Measurements from ENCODE around the gene CEP350. TPM values are rescaled to one million over a fixed set of nuclear protein-coding genes. Genes with fewer than 3 reads are reported as not detected.

Gene CEP350
- total and polyA plus RNA-seq, 2 donors (not counting 1 experiment from before 2014, with no cell fraction given) = 19.0 to 101 TPM

GRCh38 chr1:180152588-180152987 is 198.0 kb downstream of the CEP350 start:
- no peaks in the 10 kb centered on the region for H3K9me3 ChIP-seq (ENCODE audit: control insufficient read depth, insufficient read depth, low read depth, low read length)
- no peak overlapping the region for H3K9ac ChIP-seq (ENCODE audit: insufficient read depth, low read length)
- no peaks in the 10 kb centered on the region for H3K36me3 ChIP-seq (ENCODE audit: control insufficient read depth, insufficient read depth, low read length)
- H3K4me3 ChIP-seq (replicated peaks in 1 of 4; ENCODE audit: control extremely low read depth in 1 of 4, insufficient read depth in 1 of 4, low read depth in 3 of 4, low read length in 4 of 4) = no peak overlapping the region
- H3K4me2 ChIP-seq (ENCODE audit: extremely low read depth, insufficient read depth, low read length) = no peak overlapping the region
- peaks cover 28% of the 10 kb centered on the region for H3K79me2 ChIP-seq (ENCODE audit: control insufficient read depth, insufficient read depth, low read length)
- no peak for TF ChIP-seq CTCF (conservative IDR thresholded peaks at IDR 0.05 in 1 of 2, IDR thresholded peaks at IDR 0.05 in 1 of 2; ENCODE audit: low read depth in 1 of 2, low read length in 2 of 2)
- no peak for TF ChIP-seq EZH2 (IDR thresholded peaks at IDR 0.05; ENCODE audit: low read length, missing control alignments)
- no peak overlapping the region for H2AFZ ChIP-seq (ENCODE audit: low read length)
- no peak for DNase-seq (ENCODE audit: low read depth in 2 of 2)
- no peak overlapping the region for H3K27ac ChIP-seq (ENCODE audit: insufficient read depth, low read length)
- peaks cover 23% of the 10 kb centered on the region for H3K4me1 ChIP-seq (ENCODE audit: control insufficient read depth, extremely low read depth, insufficient read depth, low read length)
- no peaks in the 10 kb centered on the region for H4K20me1 ChIP-seq (ENCODE audit: control insufficient read depth, extremely low read depth, insufficient read depth, low read length)
- no peaks in the 10 kb centered on the region for H3K27me3 ChIP-seq (ENCODE audit: control insufficient read depth, insufficient read depth, low read length)

GRCh38 chr1:180153032-180153431 is 198.4 kb downstream of the CEP350 start:
- H3K9ac ChIP-seq (ENCODE audit: insufficient read depth, low read length) = no peak overlapping the region
- peaks cover 32% of the 10 kb centered on the region for H3K79me2 ChIP-seq (ENCODE audit: control insufficient read depth, insufficient read depth, low read length)
- H3K27me3 ChIP-seq (ENCODE audit: control insufficient read depth, insufficient read depth, low read length) = no peaks in the 10 kb centered on the region
- H3K4me3 ChIP-seq (replicated peaks in 1 of 4; ENCODE audit: control extremely low read depth in 1 of 4, insufficient read depth in 1 of 4, low read depth in 3 of 4, low read length in 4 of 4) = no peak overlapping the region
- no peaks in the 10 kb centered on the region for H4K20me1 ChIP-seq (ENCODE audit: control insufficient read depth, extremely low read depth, insufficient read depth, low read length)
- peaks cover 26% of the 10 kb centered on the region for H3K4me1 ChIP-seq (ENCODE audit: control insufficient read depth, extremely low read depth, insufficient read depth, low read length)
- no peak for DNase-seq (ENCODE audit: low read depth in 2 of 2)
- H2AFZ ChIP-seq (ENCODE audit: low read length) = no peak overlapping the region
- H3K36me3 ChIP-seq (ENCODE audit: control insufficient read depth, insufficient read depth, low read length) = no peaks in the 10 kb centered on the region
- no peak for TF ChIP-seq EZH2 (IDR thresholded peaks at IDR 0.05; ENCODE audit: low read length, missing control alignments)
- TF ChIP-seq CTCF (conservative IDR thresholded peaks at IDR 0.05 in 1 of 2, IDR thresholded peaks at IDR 0.05 in 1 of 2; ENCODE audit: low read depth in 1 of 2, low read length in 2 of 2) = no peak
- H3K9me3 ChIP-seq (ENCODE audit: control insufficient read depth, insufficient read depth, low read depth, low read length) = no peaks in the 10 kb centered on the region
- no peak overlapping the region for H3K4me2 ChIP-seq (ENCODE audit: extremely low read depth, insufficient read depth, low read length)
- H3K27ac ChIP-seq (ENCODE audit: insufficient read depth, low read length) = no peak overlapping the region

GRCh38 chr1:180154003-180154324 is 199.4 kb downstream of the CEP350 start:
- Histone ChIP-seq H3K4me3 (replicated peaks in 1 of 4; ENCODE audit: control extremely low read depth in 1 of 4, insufficient read depth in 1 of 4, low read depth in 3 of 4, low read length in 4 of 4) (peak overlapping the region; percentile 65 to 94 (median 74)), H3K79me2 (ENCODE audit: control insufficient read depth, insufficient read depth, low read length) (peaks cover 42% of the 10 kb centered on the region), H2AFZ (ENCODE audit: low read length) (peak overlapping the region; percentile 38), H3K27ac (ENCODE audit: insufficient read depth, low read length) (peak overlapping the region; percentile 89), H3K36me3 (ENCODE audit: control insufficient read depth, insufficient read depth, low read length) (peaks cover 2% of the 10 kb centered on the region), H4K20me1 (ENCODE audit: control insufficient read depth, extremely low read depth, insufficient read depth, low read length) (no peaks in the 10 kb centered on the region), H3K9ac (ENCODE audit: insufficient read depth, low read length) (peak overlapping the region; percentile 70), H3K4me1 (ENCODE audit: control insufficient read depth, extremely low read depth, insufficient read depth, low read length) (peaks cover 29% of the 10 kb centered on the region), H3K9me3 (ENCODE audit: control insufficient read depth, insufficient read depth, low read depth, low read length) (no peaks in the 10 kb centered on the region), H3K27me3 (ENCODE audit: control insufficient read depth, insufficient read depth, low read length) (no peaks in the 10 kb centered on the region), H3K4me2 (ENCODE audit: extremely low read depth, insufficient read depth, low read length) (peak overlapping the region; percentile 99)
- no peak for TF ChIP-seq EZH2 (IDR thresholded peaks at IDR 0.05; ENCODE audit: low read length, missing control alignments)
- no peak for TF ChIP-seq CTCF (conservative IDR thresholded peaks at IDR 0.05 in 1 of 2, IDR thresholded peaks at IDR 0.05 in 1 of 2; ENCODE audit: low read depth in 1 of 2, low read length in 2 of 2)
- DNase-seq (ENCODE audit: low read depth in 2 of 2) = no peak
